Medulla oblongata (tissue), 1 donor: ENCODE data around the gene SYK.
"Not testable (repeated sequence)": the region's sequence is repeated elsewhere in the genome, so short reads cannot be mapped to it uniquely, and the experiment has no call there.

Experiments
- DNase-seq: peaks from one replicate; pipeline ENCODE4 v3.0.0-alpha.2; 2015; ENCODE audit errors: extremely low spot score

SYK gene

DNA sequence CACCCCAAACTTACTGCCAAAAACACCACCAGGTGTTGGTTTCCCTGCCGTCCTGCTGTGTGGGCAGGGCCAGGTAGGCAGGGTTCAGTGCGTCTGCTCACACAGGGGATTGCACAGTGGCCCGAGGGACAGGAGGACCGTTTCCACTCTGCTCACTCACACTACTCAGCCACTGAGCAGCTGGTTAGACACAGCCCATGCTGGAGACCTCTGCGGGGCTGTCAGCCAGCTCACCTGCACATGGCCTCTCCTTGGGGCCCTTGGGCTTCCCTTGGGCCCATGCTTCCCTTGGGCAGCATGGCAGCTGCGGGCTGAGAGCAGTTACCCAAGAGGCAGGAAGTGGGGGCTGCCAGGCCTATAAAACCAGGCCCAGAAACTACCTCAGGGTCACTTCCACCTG, 79.0 kb downstream of the SYK start:
- no peak for DNase-seq

DNA sequence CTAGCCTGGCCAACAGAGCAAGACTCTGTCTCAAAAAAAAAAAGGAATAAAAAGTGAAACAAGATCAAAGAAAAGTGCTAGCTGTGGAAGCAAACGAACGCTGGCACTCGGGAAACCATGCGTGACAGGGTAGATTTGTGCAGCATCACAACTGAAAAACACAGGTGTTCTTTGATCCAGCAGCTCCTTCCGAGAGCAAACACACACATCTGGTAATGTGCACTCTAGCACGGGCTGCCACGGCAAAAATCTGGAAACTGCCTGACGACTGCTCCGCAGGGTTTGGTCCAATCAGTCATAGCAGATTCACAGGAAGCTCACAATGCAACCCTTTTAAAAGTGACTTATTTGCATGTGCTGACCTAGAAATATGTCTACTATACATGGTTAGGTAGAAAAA, 80.0 kb downstream of the SYK start:
- DNase-seq: no peak

DNA sequence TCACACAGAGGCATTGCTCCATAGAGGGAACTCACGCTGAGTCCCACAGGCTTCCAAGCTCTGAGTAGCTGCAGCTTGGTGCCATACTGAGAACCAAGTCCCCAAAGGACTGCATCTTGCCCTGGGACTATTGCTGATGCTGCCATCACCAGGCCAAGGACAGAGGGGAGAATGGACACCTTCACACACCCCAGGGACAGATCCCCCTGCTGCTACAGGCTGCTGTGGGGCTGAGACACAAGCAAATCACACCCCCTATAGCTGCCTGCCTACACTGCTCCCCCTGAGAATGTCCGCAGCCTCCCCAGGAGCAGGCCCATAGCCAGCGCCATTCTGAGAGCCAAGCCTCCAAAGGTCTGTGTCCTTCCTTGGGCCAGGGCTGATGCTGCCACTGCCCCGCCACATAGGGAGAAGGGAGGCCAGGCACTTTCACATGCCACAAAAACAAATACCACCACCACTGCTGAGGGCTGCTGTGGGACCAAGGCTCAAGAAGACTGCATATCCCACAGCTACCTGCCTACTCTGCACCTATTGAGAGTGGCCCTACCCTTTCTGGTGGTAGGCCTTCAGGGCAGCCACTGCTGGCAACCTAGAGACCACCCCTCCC, 81.5 kb downstream of the SYK start:
- no peak for DNase-seq

DNA sequence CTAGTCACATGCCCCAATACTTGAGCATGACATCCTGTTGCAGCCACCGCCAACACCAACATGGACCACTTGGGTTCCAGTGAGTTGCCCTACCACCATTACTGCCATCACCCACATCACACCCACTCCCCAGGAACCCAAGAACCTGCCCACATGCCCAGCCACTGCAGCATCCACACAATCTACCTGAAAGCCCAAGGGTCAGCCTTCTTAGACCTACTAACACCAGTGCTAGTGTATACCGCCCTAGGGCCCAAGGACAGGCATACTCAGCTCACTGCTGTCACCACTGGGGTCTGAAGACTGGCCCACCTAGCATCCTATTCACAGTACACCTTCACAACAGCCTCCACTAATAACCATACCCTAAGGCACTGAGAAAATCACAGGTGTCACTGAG, 82.0 kb downstream of the SYK start:
- DNase-seq: no peak

DNA sequence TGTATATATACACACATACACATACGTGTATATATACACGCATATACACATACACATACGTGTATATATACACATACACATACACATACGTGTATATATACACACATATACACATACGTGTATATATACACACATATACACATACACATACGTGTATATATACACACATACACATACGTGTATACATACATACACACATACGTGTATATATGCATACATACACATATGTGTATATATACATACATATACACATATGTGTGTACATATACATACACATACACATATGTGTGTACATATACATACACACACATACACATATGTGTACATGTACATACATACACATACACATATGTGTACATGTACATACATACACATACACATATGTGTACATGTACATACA, 82.6 kb downstream of the SYK start:
- DNase-seq: no peak

DNA sequence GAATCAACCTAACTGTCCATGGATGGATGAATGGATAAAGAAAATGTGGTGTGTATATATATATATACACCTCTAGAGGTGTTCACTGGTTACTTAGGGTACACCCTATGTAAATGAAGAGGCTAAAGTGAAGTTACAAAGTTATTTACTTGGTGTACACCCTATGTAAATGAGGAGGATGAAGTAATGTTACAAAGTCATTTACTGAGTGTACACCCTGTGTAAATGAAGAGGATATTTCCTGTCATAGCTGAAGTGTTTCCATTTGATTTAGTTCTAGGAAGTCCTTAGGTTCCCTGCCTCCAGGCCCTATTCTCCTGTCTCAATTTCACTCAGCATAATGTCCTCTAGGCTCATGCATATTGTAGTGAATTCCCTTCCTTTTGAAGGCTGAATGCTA, 85.2 kb downstream of the SYK start:
- DNase-seq: not testable (repeated sequence)

DNA sequence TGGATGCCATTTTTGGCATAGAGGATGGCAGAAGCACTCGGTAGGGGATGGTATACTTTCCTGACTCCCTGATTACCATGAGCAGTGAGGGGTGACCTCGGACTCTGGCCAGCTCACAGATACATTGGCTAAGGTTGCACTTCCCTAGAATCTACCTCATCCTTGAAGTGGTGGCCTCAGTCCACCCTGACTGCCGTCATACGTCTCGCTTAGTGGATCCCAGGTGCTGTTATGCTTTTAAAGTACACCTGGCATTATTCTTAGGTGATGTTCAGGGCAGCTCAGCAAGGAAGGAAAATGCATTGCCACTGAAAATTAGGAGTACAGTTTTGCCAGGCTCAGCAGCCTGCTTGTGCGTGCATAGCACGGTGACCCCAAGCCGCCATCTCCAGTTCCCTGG, 87.3 kb downstream of the SYK start:
- DNase-seq: no peak

DNA sequence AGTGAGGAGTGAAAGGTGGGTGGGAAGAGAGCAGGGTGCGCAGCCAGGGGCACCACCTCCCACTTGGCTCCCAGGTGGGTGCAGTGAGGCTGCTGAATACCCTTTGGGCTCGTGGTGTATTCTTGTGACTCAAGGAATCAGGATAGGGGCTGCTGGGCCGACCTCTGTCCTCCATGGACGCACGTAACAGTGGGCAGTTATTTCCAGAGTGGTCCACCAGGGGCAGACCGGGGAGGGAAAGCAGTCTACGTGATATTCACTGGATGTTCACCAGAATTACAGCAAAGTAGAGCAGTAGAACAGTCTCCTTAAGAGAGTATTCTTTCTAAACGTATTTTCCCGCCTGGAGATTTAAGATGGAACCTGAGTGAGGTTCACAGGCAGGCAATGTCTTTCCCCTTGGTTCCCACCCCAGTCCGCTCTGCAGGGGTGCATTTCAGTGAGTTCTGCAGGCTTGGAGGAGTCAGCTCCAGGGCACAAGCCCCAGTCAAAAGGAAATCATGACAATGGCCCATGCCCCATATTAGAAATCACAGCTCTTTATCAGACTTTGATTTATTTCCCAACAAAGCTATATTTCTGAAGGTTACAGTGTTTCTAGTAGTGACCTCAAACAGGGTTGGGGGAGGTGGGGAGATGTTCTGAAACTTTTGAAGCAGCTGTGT, 88.7 kb downstream of the SYK start:
- DNase-seq: no peak

DNA sequence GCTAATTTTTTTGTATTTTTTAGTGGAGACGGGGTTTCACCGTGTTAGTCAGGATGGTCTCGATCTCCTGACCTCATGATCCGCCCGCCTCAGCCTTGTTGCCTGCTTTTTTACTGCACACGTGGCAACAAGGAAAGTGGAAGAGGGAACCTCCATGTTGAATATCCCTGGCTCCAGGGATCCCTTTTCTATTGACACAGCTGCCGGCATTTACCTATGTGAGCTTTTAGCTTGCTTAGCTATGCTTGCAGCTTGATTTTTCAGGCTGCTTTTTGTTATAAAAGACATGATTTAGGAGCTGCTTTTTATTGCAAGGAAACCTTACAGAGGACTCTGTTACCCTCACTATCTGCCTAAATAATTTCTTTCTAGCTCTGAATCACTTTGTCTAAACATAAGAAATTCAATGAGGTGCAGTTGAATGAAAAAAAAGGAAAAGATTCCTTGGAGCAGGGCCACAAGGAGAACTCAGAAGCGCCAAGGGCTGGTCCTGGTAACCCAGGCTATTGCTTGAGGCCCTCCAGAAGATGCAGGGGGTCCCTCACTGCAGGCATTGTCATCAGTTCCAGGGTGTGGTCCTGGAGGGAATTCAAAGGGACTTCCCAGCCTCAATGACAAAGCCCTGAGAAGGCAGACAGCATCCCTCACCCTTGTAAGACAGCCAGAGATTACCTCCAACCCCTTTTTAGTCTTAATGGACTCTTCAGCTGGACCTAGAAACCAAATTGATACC, 89.9 kb downstream of the SYK start:
- no peak for DNase-seq

DNA sequence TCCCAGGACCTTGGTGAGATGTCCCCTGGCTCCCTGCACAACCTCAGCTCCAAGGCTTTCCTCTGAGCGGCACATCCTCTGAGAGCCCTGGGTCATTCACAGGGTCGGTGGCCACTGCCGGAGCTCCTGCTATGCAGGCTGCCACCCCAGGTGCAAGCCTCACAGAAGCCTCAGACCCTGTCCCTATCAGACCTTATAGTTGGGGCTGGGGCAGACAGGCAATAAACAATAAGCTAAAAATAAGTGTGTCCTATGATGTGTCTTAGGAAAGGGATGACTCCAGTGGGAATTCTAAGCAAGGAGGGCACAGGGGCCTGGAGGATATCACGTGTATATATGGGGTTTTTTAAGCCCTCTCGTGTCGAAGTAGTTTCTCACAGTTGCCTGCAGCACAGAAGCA, 91.3 kb downstream of the SYK start:
- DNase-seq: no peak

DNA sequence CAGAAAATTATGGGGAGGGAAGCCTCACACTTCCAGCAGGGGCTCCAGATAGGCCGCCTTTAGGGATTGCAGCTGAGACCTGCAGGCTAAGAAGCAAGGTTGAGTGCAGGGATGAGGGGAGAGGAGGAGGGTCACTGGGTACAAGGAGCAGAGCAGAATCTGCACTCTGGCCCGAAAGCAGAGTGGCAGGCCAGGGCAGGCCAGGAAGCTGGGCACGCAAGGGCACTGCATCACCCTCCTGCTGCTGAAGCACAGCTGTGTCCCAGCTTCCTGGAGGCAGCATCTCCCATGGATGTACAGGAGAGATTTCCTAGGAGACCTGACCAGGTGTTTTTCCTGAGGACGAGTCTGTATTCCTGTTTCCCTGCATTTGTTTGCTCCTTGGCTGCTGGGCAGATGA, 92.1 kb downstream of the SYK start:
- DNase-seq: no peak

DNA sequence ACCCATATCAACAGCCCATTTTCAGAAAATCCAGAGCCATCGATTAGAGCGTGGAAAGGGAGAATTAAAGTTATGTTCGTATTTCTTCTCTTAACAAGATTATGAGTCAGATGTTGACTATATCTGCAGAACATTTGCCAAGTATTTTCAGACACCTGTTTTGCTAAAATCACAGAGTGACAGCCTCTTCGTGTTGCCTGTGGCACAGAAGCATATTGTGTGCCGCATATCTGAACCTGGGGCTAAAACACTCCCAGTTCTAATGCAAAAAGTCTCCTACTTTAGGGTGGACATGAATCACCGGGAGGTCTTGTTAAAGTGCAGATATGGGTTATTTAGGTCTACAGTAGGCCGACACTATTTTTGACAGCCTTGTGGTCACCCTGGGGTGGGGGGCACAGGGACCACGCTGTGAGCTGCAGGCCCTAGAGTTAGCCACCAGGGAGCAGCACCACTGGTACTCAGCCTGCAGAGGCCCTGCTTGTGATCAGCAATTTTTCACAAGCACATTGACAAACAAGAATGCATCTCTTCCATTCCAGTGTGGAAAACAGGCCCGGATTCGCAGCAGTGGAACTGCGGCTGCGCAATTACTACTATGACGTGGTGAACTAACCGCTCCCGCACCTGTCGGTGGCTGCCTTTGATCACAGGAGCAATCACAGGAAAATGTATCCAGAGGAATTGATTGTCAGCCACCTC, 93.5 kb downstream of the SYK start:
- DNase-seq: no peak

DNA sequence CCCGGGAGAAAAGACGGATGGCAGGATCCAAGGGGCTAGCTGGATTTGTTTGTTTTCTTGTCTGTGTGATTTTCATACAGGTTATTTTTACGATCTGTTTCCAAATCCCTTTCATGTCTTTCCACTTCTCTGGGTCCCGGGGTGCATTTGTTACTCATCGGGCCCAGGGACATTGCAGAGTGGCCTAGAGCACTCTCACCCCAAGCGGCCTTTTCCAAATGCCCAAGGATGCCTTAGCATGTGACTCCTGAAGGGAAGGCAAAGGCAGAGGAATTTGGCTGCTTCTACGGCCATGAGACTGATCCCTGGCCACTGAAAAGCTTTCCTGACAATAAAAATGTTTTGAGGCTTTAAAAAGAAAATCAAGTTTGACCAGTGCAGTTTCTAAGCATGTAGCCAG, 94.2 kb downstream of the SYK start:
- peak; percentile 35 for DNase-seq

DNA sequence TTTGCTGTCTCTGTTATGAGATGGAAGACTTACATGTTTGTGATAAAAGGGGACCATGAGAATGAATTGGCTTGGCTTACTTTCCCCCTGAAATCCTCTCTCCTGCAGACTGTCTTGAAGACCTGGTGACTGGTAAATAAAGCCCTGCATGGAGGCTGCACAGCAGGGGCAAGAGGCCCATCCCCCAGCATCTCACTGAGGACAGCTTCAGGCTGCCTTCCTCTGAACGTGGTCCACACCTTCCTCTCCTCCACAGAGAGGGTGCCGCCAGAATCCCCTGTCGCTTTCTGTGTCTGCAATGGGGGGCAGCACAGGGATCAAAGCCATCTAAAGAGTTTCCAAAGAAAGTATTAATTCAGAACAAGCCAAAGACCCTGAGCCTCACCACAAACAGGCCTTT, 94.6 kb downstream of the SYK start:
- DNase-seq: no peak

DNA sequence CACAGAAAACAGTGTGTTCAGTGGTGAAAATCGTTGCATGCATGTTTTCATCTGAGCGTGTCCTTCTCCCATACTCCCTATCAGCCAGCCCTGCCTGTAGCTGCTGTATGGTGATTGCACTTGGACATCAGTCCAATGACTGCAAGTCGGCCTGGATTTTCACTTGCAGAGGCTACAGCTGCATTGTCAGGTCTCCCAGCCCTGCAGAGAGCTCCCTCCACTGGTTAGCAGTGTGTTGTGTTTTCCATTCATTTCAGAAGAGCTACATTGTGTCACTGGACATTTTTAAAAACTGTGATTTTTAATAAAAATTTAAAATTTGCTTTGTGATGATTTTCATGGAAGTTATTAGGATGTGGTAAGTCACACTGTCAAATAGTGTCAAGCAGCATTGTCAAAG, 96.6 kb downstream of the SYK start:
- no peak for DNase-seq

DNA sequence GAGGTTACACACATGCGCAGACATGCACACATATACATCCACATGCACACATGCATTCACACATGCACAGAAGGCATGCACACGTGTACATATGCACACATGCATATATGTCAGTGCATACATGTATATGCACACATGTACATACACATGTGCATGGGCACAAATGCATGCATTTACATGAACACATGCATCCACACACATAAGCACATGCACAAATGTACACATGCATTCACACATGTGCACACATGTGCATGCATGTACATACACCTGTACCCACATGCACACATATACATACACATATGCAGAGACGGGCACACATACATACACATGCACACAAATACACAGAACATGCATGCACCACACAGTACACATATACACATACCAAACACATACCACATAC, 97.7 kb downstream of the SYK start:
- DNase-seq: no peak

DNA sequence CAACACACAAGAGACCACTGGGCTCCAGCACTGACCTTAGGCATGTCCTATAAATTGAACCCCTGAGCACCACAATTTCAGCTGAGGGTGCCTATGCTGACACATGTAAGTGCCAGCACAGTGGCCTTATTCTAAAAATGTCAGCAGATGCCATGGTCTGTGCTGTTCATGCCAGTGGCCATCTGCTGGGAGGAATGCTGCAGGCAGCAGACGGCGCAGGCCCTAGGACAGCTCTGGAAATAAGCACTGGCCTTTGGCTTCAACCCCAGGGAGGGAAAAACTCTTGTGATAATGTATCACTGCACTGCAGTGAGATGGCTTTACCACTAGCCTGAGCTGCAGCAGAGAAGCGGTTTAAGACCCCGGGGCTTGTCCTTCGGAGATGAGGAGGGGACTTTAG, 98.5 kb downstream of the SYK start:
- DNase-seq: no peak

DNA sequence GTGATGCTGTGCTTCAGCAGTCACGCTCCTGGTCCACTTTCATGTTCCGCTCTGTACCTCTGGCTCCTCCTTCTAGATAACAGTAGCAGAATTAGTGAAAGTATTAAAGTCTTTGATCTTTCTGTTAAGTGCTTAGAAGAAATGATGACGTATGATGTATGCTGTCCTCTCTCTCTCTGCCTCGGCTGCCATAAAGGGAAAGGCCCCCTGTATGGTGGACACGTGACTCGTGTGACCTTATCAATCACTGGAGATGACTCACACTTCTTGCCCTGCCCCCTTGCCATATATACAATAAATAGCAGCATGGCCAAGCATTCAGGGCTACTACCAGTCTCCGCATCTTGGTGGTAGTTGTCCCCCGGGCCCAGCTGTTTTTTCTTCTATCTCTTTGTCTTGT, 100.3 kb downstream of the SYK start:
- DNase-seq: no peak

DNA sequence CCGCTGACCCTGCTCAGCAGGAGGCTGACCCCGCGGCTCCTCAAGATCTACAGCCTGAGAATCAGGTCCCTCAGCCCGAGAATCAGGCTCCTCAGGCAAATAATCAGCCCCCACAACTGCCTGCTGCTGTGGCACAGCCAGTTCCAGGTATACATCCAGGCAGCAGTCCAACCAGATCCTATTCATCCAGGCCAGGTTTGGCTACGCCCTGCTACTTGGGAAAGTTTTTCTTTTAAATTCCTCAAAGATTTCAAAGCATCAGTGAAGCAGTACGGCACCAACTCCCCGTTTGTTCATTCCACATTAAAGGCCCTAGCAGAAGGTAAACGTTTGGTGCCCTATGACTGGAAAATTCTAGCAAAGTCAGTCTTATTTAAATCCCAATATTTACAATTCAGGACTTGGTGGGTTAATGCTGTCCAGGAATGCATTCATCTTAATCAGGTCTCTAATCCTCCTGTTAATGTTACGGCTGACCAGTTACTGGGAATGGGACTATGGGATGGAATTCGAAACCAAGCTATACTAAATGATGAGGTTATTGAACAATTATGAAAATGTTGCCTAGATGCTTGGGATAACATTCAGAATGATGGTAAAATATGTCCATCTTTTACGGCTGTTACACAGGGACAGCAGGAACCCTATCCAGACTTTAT, 102.3 kb downstream of the SYK start:
- DNase-seq: no peak

DNA sequence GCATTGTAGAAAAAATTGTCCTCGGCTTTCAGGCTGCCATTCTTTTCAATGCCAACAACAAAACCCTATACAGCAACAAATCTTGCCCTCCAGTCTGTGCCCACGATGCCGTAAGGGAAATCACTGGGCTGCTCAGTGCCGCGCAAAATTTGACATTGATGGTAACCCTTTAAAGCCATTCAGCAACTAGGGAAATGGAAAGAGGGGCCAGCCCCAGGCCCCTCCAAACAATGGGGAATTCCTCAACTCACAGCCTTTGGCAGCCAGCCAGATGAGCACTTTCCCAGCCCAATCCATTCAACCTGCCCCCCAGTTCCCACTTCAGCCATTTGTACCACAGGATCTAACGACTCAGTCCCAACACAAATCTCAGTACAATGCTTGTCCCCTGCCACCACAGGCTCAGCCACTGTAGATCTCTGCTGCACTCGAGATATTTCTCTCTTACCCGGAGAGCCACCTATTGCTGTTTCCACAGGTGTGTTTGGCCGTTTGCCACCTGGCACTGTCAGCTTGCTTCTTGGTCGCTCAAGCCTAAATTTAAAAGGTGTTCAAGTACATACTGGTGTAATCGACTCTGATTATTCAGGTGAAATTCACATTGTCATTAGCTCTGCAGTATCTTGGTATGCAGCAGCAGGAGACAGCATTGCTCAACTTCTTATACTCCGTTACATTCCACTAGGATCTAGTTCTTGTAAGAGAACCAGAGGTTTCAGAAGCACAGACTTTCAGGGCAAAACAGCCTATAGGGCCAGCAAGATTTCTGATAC, 103.3 kb downstream of the SYK start:
- DNase-seq: no peak

DNA sequence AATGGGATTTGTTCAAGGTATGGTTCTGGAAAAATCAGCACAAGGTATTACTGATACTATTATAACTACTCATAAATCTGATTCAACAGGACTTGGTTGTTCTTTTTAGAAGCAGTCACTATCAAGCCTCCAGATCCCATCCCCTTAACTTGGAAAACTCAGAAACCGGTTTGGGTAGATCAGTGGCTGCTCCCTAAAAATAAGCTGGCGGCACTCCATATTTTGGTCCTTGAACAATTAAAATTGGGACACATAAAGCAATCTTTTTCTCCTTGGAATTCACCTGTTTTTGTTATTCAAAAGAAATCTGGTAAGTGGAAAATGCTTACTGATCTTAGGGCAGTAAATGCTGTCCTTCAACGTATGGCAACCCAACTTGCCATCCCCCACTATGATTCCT, 104.2 kb downstream of the SYK start:
- no peak for DNase-seq
